ENCODE results near the gene CCDC92. TPM values are rescaled to one million over a fixed set of nuclear protein-coding genes. Genes with fewer than 3 reads are reported as not detected.
A peak's percentile ranks its signal among the peaks of the same experiment; 100 is the strongest.

Gene CCDC92
- total RNA-seq, 1 donor from 2014 or later = 38.9 TPM

- H3K36me3 Mint-ChIP-seq (ENCODE audit: low read depth, unreplicated experiment) = peaks cover 10% of the 10 kb centered on the region
- Histone ChIP-seq H3K4me1 (ENCODE audit: insufficient read depth, low read length) (peaks cover 25% of the 10 kb centered on the region), H3K27ac (ENCODE audit: low read depth, low read length) (no peak overlapping the region), H3K4me3 (ENCODE audit: insufficient read depth, low read depth, low read length) (no peak overlapping the region), H3K4me2 (ENCODE audit: low read length) (no peak overlapping the region), H3K27me3 (ENCODE audit: insufficient read depth, low read length) (no peaks in the 10 kb centered on the region), H2AFZ (ENCODE audit: low read depth, low read length) (no peak overlapping the region), H3K36me3 (ENCODE audit: insufficient read depth, low read length) (peaks cover 10% of the 10 kb centered on the region), H3K79me2 (ENCODE audit: insufficient read depth, low read length) (peaks cover 28% of the 10 kb centered on the region), H4K20me1 (ENCODE audit: insufficient read depth, low read length) (peaks cover 66% of the 10 kb centered on the region), H3K9ac (ENCODE audit: low read length) (no peak overlapping the region), H3K9me3 (ENCODE audit: insufficient read depth, low read depth, low read length) (no peaks in the 10 kb centered on the region)
- H3K9me3 Mint-ChIP-seq (ENCODE audit: unreplicated experiment) = no peaks in the 10 kb centered on the region
- no peak for TF ChIP-seq CTCF (IDR thresholded peaks at IDR 0.05; ENCODE audit: insufficient read depth, low read depth, low read length)
- TF ChIP-seq EZH2 (IDR thresholded peaks at IDR 0.05; ENCODE audit: insufficient read depth, low read length) = no peak
- FAIRE-seq = no peak
- DNase-seq (ENCODE audit: low read depth) = no peak
- H3K4me3 Mint-ChIP-seq (ENCODE audit: unreplicated experiment) = no peak overlapping the region
- no peaks in the 10 kb centered on the region for H3K27me3 Mint-ChIP-seq (ENCODE audit: low read depth, unreplicated experiment)
- peaks cover 59% of the 10 kb centered on the region for H3K4me1 Mint-ChIP-seq (ENCODE audit: low read depth, unreplicated experiment)
- H3K27ac Mint-ChIP-seq (ENCODE audit: unreplicated experiment) = no peak overlapping the region
These were observed 24.6 kb upstream of the CCDC92 start for GRCh38 chr12:123997033-123997822.

- peaks cover 66% of the 10 kb centered on the region for H4K20me1 ChIP-seq (ENCODE audit: insufficient read depth, low read length)
These were observed 23.9 kb upstream of the CCDC92 start for GRCh38 chr12:123996581-123996980.

More at GRCh38 chr12:123996581-123996980, 23.9 kb upstream of the CCDC92 start:
- H3K79me2 ChIP-seq (ENCODE audit: insufficient read depth, low read length) = peaks cover 26% of the 10 kb centered on the region
- FAIRE-seq (no peak), DNase-seq (ENCODE audit: low read depth) (no peak)
- H2AFZ ChIP-seq (ENCODE audit: low read depth, low read length) = no peak overlapping the region
- no peak overlapping the region for H3K9ac ChIP-seq (ENCODE audit: low read length)
- no peak overlapping the region for H3K4me2 ChIP-seq (ENCODE audit: low read length)
- Mint-ChIP-seq H3K9me3 (ENCODE audit: unreplicated experiment) (no peaks in the 10 kb centered on the region), H3K4me1 (ENCODE audit: low read depth, unreplicated experiment) (peaks cover 66% of the 10 kb centered on the region), H3K4me3 (ENCODE audit: unreplicated experiment) (no peak overlapping the region), H3K27me3 (ENCODE audit: low read depth, unreplicated experiment) (no peaks in the 10 kb centered on the region), H3K27ac (ENCODE audit: unreplicated experiment) (peak overlapping the region; percentile 27), H3K36me3 (ENCODE audit: low read depth, unreplicated experiment) (peaks cover 10% of the 10 kb centered on the region)
- peaks cover 31% of the 10 kb centered on the region for H3K4me1 ChIP-seq (ENCODE audit: insufficient read depth, low read length)
- H3K9me3 ChIP-seq (ENCODE audit: insufficient read depth, low read depth, low read length) = no peaks in the 10 kb centered on the region
- no peak for TF ChIP-seq CTCF (IDR thresholded peaks at IDR 0.05; ENCODE audit: insufficient read depth, low read depth, low read length)
- TF ChIP-seq EZH2 (IDR thresholded peaks at IDR 0.05; ENCODE audit: insufficient read depth, low read length) = no peak
- H3K4me3 ChIP-seq (ENCODE audit: insufficient read depth, low read depth, low read length) = no peak overlapping the region
- no peaks in the 10 kb centered on the region for H3K27me3 ChIP-seq (ENCODE audit: insufficient read depth, low read length)
- H3K36me3 ChIP-seq (ENCODE audit: insufficient read depth, low read length) = peaks cover 10% of the 10 kb centered on the region
- no peak overlapping the region for H3K27ac ChIP-seq (ENCODE audit: low read depth, low read length)

Data from astrocyte (in vitro differentiated cells and primary cell).